ENCODE results near the gene SLC25A52. TPM values are rescaled to one million over a fixed set of nuclear protein-coding genes. Genes with fewer than 3 reads are reported as not detected.
"Not testable (repeated sequence)": the region's sequence is repeated elsewhere in the genome, so short reads cannot be mapped to it uniquely, and the experiment has no call there.

Gene SLC25A52
- total RNA-seq, 1 donor from 2014 or later, result not detected

- no peak for DNase-seq
These were observed 21.0 kb downstream of the SLC25A52 start for GRCh38 chr18:31739651-31740050.

DNA sequence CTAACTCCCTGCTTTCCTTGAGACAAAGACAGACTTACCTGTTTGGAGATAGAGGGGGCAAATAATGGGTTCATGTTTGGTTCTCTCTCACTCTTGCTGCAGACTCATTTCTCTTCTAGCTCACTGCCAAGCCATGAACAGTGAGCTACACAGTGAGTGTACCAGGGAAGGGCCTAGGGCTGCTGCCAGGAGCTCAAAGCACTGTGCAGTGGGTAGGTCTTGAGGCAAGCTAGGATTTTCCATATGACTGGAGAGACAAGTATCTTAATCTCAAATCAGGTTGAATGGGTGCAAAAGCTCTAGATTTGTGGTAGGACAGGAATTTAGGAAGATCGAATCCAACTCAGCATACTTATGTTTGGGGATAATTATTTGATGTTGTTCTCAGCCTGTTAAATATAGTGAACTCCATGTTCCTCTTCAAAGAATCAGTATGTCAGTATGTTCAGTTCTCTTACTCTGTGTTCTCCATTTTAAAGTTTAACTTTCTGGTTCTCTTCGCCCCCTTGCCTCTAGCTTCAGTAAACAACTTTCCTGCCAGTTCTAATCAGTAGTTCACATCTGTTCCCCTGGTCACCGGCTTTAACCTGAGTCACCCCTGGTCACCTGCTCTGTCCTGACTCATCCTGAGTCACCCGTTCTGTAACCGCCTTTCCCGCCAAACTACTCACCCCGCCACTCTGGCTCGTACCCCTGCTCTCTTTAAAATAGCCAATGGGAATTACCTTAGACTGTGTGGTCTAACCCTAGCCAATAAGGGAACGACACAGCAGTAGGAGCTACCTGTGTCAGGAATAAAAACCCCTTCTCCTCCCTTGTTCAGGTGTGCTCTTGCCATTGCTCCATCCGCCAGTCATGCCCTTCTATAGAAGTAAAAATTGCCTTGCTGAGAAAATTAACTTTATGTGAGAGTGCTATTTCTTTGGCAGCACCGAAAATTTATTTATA lies 21.9 kb downstream of the SLC25A52 start:
- DNase-seq, result no peak

DNA sequence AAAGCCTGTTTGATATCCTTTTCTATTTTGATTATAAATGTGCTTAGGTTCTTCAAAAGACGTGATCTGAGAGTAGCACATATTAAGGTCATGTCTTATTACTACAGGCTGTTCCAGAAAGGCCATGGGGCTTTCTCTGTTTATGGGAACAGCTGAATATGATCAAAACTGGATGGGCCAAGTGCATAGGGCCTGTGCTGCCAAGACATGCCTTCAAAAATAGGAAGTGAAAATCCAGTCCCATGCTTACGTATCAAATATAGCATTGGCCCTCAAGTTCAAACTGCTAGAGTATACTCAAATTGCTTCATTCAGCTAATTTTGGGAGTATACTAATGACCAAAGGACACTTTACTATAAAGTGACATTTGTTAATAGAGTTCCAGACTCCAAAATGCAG lies 24.1 kb downstream of the SLC25A52 start:
- DNase-seq, result no peak

GRCh38 chr18:31731628-31732027 lies 29.1 kb downstream of the SLC25A52 start:
- no peak for DNase-seq

DNA sequence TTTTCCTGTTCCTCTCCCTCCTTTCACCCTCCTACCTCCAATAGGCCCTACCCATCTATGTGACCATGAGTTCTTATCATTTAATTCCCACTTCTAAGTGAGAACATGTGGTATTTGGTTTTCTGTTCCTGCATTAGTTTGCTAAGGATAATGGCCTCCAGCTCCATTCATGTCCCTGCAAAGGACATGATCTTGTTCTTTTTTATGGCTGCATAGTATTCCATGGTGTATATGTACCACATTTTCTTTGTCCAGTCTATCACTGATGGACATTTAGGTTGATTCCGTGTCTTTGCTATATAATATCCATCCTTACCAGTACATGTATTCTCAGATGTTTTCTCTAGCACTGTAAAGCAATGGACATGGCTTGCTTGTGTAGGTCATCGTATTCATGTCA lies 31.5 kb downstream of the SLC25A52 start:
- not testable (repeated sequence) for DNase-seq

DNA sequence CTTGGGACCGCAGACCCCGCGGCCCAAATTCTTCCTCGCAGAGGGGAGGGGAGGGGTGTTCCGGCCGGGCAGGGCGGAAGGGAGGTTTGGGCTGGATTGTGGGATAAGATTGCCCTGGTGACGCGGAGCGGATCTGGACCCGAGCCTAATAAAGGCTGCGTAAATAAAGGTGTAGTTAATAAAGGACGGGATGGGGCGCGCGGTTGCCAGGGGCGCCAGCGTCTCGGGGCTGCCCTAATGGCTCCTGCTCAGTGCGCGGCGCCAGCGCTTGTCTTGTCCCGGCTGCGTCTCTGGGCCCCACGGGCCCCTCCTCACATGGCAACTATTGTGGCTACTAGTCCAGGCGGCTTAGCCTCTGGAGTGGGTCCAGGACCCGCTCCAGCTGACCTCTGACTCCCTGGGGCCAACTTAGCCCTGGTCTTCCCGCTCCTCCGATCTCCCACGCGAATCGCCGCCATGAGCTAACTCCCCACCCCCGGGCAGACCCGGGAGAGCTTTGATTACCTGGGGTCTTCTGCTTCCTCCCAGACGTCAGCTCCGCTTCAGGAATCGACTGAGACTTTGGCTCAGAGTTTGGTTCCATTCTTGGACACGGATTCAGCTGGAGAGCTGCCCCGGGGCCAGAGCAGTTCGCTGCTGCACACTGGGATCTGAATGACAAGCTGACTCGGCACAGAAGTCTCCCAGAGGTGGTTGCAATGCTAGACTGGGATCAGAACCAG lies 36.5 kb downstream of the SLC25A52 start:
- DNase-seq, result no peak

GRCh38 chr18:31723639-31723989 lies 37.1 kb downstream of the SLC25A52 start:
- no peak for DNase-seq

DNA sequence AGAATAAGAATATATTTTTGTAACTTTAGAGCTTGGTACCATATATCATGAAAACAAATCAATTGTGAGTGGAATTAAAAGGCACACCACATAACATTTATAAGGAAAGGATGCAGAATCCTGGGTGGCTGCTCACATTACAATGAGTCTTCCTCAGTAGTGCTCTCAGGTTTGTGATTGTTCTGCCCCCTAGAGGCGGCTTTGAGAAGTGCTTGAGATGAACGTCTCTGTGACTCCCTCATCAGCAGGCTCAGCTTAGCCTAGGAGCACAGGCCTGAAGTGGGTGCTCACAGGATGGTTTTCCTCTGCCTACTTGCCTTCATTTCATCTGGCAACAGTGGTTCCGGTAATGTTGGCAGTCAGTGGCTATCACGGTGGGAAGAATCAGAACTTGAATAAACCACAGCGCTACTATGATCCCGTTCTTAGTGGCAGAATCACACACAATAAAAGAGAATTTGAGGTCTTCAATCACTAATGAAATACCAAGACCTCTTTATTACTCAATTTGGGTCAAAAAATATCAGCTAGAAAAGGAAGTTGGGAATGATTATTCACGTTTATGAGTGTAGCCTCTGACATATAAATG lies 38.2 kb downstream of the SLC25A52 start:
- DNase-seq, result peak; percentile 51

DNA sequence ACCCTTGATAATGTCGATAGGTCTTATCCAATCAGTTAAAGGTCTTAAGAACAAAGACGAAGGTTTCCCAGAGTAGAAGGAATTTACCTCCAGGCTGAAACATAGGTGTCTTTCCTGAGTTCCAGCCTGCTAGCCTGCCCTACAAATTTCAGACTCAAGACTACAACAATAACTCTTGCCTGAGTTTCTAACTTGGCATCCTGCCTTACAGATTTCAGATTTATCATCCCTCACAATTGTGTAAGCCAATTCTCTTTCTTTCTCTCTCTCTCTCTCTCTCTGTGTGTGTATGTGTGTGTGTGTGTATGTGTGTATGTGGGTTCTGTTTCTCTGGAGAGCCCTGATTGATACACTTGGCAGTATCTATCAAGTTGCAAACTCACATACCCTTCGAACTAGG lies 39.1 kb downstream of the SLC25A52 start:
- DNase-seq, result no peak

GRCh38 chr18:31720867-31721266 lies 39.8 kb downstream of the SLC25A52 start:
- no peak for DNase-seq

DNA sequence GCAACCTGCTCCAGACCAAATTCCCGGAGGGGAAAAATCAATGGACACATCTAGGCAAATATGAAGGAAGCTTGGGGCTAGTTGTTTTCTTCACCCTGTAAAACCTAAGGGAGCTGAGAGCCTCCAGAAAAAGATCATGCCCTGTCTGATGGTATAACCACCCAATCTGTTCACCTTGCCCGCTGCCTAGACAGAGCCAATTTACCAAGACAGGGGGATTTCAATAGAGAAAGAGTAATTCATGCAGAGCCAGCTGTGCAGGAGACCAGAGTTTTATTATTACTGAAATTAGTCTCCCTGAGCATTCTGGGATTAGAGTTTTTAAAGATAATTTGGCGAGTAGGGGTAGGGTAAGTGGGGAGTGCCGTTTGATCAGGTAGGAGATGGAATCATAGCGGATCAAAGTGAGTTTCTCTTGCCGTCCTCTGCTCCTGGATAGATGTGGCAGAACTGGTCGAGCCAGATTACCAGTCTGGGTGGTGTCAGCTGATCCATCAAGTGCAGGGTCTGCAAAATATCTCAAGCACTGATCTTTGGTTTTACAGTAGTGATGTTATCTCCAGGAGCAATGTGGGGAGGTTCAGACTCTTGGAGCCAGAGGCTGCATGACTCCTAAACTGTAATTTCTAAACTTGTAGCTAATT lies 41.2 kb downstream of the SLC25A52 start:
- DNase-seq, result no peak

GRCh38 chr18:31718386-31718785 lies 42.3 kb downstream of the SLC25A52 start:
- no peak for DNase-seq

- DNase-seq, result no peak
These were observed 44.3 kb downstream of the SLC25A52 start for GRCh38 chr18:31716362-31716761.

DNA sequence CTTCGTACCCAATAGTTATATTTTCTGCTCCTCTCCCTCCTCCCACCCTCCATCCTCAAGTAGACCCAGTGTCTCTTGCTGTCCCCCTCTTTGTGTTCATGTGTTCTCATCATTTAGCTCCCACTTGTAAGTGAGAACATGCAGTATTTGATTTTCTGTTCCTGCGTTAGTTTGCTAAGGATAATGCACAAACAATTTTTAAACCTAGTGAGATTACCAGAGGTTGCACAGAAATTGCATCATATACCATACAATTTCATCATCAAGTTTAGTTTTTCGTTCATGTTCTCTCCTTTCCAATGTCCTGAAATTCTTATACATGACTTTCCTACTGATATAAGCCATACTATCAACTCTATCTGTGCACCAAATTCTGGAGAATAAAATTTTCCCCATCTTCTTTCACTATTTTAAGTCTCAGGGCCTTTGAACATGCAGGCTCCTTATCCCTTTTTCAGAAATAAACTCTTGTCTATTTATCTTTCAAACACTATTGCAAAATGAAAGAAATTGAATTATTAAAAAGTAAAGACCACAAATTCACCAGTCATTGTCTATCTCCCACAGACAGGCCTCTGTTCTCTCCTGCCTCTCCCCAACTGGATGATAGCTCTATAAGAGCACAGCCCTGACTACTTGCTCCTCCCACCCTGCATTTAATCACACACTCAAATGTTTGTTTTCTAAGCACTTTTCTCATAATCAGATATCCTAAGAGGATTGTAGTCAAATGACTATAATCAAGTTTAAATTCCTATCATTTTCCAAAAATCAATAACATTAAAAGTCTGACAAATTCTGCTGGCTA lies 49.1 kb downstream of the SLC25A52 start:
- no peak for DNase-seq

DNA sequence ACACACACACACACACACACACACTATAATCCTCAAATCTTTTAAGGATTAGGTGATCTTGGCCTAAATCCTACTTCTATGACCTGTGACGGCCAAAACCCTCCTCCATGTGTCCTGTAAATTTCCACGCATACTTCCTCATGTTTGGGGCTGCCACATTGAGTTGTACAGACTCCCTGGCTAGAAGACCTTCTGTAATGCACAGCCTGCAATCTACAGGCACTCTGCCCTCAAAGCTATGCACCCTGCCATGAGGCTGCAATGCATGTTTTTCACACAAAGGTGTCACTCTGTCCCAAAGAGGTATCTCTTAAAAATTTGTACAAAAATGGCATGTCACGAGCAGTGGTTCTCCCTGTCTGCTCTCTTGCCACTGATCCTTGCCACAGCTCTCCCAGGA lies 49.9 kb downstream of the SLC25A52 start:
- DNase-seq, result no peak

Other genes with a start within 250 kb of the SLC25A52 start
- 0.31 TPM for gene TTR, start 169.0 kb downstream of the SLC25A52 start, total RNA-seq
- 8.1 TPM for gene B4GALT6, start 76.3 kb downstream of the SLC25A52 start, total RNA-seq
- gene TRAPPC8, start 182.2 kb upstream of the SLC25A52 start, total RNA-seq, result 128 TPM

Data from occipital lobe (tissue), 2 donors.